ENCODE data around the gene SSR1.
"Not testable (repeated sequence)": the region's sequence is repeated elsewhere in the genome, so short reads cannot be mapped to it uniquely, and the experiment has no call there.

SSR1 gene

DNA sequence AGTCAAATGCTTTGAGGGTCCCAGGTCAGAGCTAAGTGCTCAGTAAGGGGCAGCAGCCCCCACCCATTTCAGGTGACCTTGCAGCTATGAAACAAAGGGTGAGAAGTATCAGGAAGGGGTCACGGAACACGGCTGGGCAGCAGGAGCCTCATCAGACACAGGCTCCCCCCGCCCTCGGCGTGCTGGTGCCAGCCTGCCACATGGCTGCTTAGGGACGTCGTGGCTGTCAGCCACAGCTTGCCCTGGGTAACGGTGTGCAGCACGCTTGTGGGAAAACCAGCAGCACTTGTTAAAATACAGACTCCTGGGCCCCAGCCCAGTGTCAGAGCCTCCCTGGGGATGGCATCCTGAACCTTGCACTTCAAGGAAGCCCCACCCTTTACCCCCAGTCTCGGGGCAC is 39.3 kb downstream of the SSR1 start:
- DNase-seq: no peak

DNA sequence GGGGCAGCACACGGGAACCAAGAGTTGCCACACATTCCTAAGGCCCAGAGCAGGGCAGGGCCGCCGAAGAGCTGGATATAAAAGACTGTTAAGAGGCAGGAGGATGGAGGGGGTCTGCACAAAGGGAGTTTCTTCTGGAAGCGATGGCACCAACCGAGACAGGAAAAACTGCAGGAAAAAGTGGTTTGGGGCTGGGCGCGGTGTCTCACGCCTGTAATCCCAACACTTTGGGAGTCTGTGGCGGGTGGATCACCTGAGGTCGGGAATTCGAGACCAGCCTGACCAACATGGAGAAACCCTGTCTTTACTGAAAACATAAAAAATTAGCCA is 41.8 kb downstream of the SSR1 start:
- DNase-seq: no peak

DNA sequence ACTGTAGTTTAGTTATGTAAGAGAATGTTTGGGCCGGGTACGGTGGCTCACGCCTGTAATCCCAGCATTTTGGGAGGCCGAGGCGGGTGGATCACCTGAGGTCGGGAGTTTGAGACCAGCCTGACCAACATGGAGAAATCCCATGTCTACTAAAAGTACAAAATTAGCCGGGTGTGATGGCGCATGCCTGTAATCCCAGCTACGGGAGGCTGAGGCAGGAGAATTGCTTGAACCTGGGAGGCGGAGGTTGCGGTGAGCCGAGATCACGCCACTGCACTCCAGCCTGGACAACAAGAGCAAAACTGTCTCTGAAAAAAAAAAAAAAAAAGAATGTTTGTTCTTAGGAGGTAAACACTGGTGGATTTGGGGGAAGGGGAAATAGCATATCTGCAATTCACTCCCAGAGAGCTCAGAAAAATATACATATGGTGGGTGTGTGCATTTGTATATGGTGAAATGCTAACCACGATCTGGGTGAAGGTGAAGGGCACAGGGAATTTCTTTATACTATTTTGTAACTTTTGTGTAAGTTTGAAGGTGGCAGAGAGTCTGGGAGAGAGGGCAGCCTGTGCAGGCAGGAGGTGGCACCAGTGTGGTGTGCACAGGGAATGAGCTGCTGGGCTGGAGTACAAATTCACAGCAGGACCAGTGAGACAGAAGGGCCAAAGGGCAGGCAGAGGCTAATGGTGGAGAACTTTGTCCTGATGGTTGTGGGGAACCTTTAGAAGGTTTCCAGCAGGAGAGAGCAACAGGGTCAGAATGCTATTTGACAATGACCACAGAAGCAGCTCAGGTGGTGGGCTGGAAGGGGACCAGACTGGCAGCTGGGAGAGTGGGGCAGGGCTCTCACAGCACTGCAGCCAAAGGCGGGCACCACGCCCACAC is 42.4 kb downstream of the SSR1 start:
- DNase-seq: no peak

DNA sequence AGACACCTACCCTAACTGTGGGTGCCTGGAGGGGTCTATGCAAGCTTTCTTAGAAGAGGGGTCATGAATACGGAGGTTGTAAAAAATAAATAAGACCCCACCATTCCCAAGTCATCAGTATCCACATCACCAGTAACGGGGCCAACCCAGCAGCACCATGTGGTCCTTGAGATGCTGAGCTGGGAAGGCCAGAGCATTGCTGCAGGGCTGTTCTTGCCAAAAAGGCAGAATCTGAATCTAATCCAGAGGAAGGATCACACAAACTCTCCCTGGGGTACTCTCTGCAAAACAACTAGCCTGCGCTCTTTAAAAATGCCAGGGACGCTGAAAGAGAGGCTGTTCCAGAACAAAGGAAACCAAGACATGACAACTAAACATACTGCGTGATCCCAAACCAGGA is 43.2 kb downstream of the SSR1 start:
- DNase-seq: no peak

DNA sequence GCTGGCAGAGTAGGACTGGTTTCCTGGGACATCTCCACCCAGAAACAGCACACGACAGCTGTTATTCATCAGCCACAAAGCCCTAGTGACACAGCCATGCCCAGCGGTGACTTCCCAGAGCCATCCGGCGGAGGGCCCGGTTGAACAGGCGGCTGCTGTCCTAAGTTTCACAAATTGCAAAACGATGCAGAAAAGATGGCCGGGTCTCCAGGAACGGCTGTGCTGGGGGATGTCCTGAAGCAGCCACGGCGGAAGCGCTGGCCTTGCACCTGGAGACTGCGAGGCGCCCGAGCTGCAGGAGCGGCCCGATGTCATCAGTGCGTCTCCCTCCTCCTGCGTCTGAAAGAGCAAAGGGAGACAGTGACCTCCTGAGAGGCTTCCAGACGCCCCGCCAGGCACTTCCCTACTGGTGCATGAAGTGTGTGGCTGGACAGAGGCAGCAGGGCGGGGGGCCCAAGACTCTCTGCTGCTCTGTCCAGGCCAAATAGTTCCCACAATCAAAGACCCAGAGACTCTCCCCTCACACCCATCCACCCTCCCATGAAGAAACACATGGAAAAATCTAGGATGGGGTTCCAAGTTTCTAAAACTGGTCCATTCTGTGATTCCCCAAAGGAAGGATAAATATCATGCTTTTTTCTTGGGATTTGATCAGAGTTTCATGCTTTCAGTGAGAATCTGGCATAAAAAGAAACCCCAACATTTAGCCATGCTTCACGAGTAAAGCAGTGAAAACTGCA is 44.0 kb downstream of the SSR1 start:
- no peak for DNase-seq

DNA sequence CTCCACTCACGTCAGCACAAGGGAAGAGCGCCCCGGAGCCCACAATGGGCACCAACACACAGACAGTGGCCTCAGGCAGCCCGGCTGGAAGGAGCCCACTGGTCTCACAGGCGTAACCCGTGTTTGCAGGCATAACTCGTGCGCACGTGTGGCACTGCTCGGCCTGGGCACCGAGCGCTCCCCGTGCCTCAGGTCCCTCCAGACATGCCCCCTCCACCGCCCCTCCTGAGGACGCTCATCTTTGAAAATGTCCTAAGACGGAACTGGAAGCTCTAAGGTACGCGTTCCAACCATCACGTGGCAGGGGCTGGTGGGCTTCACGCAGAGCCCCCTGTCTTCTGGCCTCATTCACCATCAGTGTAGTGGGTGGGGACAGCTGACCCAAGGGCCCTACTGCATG is 44.6 kb downstream of the SSR1 start:
- DNase-seq: no peak

DNA sequence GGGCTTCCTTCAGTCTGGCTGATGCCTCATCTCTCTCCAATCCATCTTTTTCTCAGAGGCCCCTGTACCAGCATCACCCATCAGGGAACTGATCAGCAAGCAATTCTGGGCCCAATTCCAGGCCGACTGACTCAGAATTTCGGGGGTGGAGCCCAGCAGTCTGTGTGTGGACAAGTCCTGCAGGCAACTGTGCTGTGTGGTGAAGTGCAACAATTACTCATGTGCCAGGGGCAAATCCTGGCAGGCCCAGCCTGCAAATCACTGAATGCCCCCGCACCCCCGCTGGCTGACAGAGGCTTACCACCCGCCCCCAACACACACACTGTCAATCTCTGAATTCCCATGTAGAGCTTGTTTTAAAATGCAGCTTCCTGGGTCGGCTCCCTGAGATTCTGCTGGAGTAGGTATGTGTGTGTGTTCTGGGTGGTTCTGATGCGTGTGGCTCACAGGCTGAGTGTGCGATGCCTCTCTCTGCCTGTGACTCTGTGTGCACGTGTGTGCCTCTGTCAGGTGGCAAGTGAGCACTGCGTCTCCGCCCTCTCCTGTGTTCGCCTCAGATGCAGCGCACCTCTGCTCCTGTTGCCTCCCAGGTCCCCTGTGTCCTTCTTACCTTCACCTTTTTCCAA is 45.4 kb downstream of the SSR1 start:
- no peak for DNase-seq

DNA sequence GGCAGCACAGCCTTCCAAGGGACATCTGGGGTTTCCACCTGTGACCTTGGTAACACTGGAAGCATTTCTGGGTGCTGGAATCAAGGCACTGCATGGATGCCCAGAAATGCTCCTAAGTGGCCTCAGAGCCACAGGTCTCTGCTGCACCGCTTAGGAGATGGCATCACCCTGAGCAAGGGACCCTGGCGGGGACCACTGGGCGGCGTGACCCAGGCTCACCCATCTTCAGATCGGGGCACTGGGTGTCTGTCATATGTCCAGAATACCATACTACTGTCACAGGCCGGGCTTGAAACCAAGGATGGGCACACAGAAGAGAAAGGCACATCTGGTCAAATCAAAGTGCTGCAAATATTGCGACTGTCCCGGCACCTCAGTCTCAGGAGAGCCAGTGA is 45.9 kb downstream of the SSR1 start:
- DNase-seq: no peak

DNA sequence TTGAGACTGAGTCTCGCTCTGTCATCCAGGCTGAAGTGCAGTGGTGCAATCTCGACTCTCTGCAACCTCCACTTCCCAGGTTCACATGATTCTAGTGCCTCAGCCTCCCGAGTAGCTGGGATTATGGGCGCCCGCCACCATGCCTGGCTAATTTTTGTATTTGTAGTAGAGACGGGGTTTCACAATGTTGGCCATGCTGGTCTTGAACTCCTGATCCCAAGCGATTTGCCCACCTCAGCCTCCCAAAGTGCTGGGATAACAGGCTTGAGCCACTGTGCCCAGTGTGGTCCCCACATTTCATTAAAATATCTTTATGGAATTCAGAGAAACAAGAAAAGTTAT is 47.6 kb downstream of the SSR1 start:
- DNase-seq: not testable (repeated sequence)

DNA sequence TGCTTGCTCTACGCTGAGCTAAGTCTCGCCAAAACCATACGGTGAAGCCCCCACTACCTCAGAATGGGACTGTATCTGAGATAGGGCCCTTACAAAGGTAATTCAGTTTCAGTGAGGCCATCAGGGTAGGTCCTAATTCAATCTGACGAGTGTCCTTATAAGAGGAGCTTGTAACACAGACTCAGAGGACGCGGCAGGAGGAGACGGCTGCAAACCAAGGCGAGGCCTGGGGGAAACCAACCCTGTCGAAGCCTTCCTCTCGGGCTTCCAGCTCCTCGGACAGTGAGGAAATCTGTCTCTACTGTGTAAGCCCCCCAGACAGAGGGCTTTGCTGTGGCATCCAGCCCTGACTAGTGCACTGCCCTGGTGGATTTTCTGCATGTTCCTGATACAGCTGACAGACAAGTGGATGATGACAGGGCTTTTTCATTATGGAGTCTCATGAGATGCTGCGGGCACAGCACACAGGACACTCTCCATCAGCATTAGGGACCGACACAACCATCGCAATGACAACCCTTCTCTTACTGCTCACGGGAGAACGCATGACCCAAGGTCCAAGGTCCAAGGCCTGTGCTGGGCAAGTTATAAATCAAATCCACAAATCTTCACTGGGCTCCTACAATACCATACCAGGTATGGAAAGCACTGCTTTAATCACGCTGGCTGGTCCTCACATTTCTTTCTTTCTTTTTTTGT is 48.2 kb downstream of the SSR1 start:
- DNase-seq: no peak

DNA sequence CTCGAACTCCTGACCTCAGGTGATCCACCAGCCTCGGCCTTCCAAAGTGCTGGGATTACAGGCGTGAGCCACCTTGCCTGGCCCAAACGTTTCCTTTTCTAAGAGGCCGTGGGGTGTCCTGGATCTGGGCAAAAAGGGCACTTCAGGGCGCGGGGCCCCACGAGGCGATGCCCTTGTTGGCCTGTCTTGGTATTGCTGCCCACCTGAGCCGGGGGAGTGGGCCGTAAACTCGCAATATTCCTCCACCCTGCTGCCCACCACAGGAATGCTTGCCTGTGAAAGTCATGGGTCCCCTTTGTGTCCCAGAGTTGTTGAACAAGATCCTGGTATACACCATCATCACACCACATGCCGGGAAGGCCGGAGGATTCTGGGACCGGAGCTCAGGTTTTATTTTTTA is 49.0 kb downstream of the SSR1 start:
- no peak for DNase-seq

DNA sequence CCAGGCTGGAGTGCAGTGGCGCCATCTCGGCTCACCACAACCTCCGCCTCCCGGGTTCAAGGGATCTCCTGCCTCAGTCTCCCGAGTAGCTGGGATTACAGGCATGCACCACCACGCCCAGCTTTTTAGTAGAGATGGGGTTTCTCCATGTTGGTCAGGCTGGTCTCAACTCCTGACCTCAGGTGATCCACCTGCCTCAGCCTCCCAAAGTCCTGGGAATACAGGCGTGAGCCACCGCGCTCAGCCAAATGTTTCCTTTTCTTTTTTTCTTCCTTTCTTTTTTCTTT is 49.5 kb downstream of the SSR1 start:
- not testable (repeated sequence) for DNase-seq

DNA sequence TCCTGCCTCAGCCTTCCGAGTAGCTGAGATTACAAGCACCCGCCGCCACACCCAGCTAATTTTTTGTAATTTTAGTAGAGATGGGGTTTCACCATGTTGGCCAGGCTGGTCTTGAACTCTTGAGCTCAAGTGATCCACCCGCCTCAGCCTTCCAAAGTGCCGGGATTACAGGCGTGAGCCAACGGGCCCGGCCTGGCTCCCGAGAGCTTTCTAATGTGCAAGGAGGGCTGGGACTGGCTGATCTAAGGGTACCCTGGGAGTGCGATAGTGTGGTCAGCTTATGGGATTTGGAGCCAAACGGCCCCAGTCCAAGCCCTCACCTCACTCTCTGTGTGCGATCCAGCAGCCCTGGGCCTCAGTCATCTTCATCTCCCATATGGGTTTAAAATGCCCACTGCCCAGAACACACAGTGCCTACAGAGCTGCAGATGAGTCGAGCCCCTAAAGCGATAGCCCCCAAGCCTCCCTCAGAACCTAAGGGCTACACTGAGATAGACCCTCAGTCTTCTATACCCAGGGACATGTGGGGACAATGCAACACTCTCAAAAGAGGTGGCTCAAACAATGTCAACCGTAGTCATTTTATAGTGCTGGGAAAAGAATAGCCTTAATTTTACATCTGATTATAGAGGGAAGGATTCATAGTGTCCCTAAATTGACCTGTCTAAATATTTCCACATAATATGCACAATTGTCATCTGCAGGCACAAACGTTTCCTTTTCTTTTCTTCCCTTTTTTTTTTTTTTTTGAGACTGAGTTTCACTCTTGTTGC is 50.1 kb downstream of the SSR1 start:
- no peak for DNase-seq

DNA sequence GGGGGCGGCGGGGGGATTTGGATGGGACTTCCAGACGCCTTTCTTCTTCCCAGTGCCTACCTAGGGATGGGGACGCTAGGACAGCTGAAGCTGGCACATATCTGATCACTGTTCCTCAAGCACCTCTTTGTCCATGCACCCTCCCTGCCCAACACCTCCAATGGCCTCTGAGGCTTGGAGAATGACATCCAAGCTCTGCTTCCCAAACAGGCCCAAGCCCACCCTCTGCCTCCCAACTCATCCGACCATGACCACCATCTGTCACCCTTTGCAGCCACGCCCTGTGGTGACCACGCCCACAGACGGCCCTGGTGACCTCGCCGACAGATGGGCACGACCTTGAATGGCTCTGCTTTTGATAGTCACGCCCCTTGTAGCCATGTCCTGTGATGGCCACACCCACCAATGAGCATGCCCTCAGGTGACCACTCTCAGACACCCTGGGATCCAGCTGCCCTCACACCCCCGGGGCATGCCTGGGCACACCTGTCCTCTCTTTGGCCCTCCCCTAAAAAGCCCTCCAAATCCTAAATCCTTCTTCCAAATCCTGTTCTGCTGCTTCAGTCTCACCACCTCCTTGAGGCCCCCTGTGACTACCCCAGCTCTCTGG is 51.0 kb downstream of the SSR1 start:
- peak; percentile 77 for DNase-seq

DNA sequence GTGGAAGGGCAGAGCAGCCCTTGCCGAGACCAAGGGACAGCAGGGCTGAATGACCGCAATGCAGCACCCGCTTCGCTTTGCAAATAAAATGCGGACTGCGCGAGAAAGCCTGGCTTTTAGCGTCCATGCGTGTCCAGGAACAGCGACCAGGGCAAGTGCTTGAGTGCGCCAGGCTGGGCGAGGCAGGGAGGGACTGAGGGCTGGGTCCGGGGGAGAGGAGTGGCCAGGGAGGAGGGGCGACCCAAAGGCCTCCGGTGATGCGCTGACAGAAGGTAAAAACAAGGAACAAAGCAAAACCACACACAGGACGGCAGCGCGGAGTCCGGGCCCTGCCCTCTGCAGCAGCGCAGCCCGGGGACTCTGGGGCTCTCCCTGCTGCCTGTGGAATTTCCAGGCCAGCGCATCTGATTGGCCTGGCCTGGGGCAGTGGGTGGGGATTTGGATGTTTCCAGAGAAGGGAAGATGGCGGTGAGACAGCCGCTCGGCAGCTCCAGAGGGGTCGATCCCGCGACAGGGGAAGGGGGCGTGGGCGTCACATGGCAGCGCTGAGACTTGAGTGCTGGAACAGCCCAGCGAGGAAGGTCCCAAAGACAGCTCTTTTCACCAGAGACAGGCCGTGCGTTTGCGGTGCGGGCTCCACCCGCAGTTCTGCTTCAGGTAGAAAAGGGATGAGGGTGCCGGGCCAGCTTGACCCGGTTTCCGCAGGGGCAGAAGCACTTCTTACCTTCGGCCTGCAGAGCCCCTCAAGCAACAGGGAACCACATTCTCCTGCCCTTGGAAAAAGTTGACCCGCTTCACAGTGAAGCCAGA is 51.8 kb downstream of the SSR1 start:
- peak; percentile 81 for DNase-seq

DNA sequence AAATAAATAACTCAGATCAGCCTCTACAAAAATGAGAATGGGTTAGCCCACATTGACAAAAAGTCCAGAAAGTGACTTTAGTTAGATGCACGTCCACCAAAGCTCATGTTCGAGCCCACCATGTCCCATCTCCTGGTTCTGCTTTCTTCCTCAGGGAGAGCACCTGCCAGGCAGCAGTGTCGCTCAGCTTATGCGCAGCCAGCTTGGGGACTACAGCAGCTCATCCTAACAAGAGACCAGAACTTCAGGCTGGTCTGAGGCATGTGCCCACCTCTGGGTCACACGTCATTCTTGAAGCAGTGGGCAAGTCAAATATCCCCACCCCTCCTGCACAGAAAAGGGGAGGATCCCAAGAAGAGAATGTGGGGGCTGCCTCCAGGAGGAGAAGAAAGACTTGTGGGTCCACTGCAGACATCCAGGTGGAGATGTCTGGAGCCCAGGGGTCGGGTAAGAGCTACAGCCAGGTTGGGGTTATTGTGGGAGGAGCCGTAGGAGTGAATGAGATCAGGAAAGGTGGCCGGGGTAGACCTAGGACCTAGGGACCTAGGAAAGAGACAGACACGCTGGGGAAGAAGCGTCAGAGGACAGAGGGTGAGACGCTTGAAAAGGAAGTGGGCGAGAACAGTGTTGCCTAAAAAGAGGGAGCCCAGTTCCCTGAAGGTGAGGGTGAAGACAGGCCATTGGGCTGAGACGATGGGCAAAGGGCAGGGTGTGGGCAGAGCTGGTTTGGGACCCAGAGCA is 52.5 kb downstream of the SSR1 start:
- DNase-seq: no peak

DNA sequence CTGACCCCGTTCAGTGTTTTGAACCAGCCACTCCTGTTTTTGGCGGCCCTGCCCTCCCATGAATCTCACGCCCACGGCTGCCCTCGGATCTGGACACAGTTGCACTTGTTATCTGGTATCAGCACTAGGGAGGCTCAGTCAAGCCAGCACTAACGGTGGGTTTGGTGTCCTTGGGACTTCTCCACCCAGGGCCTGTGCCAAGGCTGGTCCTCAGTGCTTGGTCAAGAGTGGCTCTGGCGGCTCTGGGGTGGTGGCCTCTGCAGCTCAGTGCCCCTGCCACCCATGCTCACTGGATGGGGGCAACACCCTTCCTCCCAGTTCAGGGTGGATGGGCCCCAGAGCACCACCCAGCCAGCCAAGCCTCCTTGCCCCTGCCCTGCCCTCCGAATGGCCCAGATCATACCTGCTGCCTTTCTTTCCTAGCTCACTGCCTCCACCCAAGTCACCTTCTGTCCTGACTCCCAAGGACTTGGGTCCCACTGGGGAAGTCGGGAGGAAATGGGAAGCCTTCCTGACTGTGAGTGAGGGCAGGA is 54.7 kb downstream of the SSR1 start:
- no peak for DNase-seq

DNA sequence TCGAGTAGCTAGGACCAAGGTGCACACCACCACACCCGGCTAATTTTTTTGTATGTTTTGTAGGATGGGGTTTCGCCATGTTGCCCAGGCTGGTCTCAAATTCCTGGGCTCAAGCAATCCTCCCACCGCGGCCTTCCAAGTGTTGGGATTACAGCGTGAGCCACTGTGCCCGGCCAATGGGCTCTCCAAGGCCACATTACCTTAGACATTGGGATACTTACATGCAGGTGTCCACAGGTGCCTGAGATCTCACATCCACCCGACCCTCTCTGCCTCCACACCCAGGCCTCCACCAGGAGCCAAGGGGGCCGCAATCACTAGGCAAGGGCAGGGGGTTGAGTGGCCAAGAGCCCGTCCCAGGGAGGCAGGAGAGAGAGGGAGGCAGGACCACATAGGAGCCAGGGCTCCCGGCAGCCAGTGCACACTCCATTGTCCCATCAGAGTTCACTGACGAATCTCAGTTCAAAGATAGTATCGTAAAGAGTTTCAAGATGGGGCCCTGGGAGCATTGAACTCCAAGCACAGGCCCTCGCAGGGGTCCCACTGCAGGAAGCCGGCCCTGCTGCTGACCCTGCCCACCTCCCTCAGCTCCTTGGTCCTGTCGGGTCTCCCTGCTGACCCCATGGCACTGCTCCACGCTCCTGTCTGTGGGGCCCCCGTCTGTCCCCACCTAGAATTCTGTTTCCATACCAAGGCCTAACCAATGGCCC is 55.3 kb downstream of the SSR1 start:
- no peak for DNase-seq

DNA sequence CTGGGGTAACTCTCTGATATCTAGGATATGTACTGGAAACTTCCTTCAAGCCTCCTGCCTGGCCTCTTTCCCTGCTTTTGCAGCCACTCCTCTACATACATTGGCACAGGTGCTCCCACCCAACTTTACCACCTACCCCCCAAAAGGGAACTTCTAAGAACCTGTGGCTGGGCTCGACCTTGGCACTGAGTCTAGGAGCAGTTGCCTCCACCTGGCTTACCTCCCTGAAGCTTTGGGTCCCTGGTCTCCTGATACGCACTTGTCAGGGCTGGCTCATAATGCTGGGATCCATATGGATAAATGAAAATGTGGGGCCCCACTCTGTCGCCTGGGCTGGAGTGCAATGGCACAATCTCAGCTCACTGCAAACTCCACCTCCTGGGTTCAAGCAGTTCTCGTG is 56.2 kb downstream of the SSR1 start:
- no peak for DNase-seq

DNA sequence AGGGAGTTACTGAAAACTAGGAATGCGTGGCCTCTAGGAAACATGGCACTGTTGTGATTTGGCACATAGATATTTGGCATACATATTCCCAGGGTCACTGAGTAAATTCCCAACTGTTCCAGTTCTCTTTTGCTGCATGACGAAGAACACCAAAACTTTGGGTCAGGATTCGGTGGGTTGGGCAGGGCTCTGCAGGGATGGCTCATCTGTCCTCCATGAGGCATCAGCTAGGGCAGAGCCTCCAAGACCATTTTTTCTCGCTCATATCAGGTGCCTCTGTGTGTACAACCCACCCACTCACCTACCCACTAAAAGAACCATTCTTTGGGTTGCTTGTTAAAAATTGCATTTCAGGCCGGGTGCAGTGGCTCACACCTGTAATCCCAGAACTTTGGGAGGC is 57.1 kb downstream of the SSR1 start:
- no peak for DNase-seq
